DOHH2 (cell line): Measurements from ENCODE around the gene ZFPM1.

ENCODE experiments used
- H3F3A ChIP-seq: fragments of 200-600 bp; sonication (generic), shearing (Covaris generic); 2 replicates; pipeline ENCODE4 v1.6.0; 2016; ENCODE audit warnings: antibody characterized with exemption, mild to moderate bottlenecking; ENCODE audit not compliant: control insufficient read depth, insufficient read depth
- H3K27ac ChIP-seq: fragments of 200-600 bp; sonication (generic); 2 replicates; pipeline ENCODE4 v1.5.1; 2014; ENCODE audit warnings: low read depth, mild to moderate bottlenecking, low read length, moderate library complexity
- H3K27me3 ChIP-seq: fragments of 200-600 bp; sonication (generic); 2 replicates; pipeline ENCODE4 v1.6.1; 2014; ENCODE audit warnings: mild to moderate bottlenecking, low read length, mixed read lengths; ENCODE audit not compliant: control insufficient read depth
- H3K36me3 ChIP-seq: fragments of 200-600 bp; sonication (generic); 2 replicates; pipeline ENCODE4 v1.6.1; 2014; ENCODE audit warnings: mild to moderate bottlenecking, low read length, moderate library complexity, mixed read lengths; ENCODE audit not compliant: control insufficient read depth
- H3K4me1 ChIP-seq: fragments of 200-600 bp; sonication (generic); 2 replicates; pipeline ENCODE4 v1.6.1; 2014; ENCODE audit warnings: mild to moderate bottlenecking, low read length, mixed read lengths; ENCODE audit not compliant: control insufficient read depth
- H3K4me2 ChIP-seq: fragments of 200-600 bp; sonication (generic); 2 replicates; pipeline ENCODE4 v1.6.0; 2014; ENCODE audit warnings: mild to moderate bottlenecking, low read length, moderate library complexity
- H3K4me3 ChIP-seq: fragments of 200-600 bp; sonication (generic); 2 replicates; pipeline ENCODE4 v1.5.1; 2014; ENCODE audit warnings: mild to moderate bottlenecking, low read length, mixed read lengths
- H3K79me2 ChIP-seq: fragments of 200-600 bp; sonication (generic); 2 replicates; pipeline ENCODE4 v1.6.1; 2014; ENCODE audit warnings: mild to moderate bottlenecking, low read length, mixed read lengths; ENCODE audit not compliant: control insufficient read depth
- H3K9me2 ChIP-seq: fragments of 200-600 bp; sonication (generic); replicated peaks from 2 replicates; pipeline ENCODE4 v1.6.1; 2014; ENCODE audit warnings: mild to moderate bottlenecking, low read length, mixed read lengths; ENCODE audit not compliant: control insufficient read depth
- H3K9me3 ChIP-seq: fragments of 200-600 bp; sonication (generic); 2 replicates; pipeline ENCODE4 v1.6.1; 2014; ENCODE audit warnings: antibody characterized with exemption, low read length, mixed read lengths; ENCODE audit not compliant: control insufficient read depth, insufficient read depth
- H4K20me1 ChIP-seq: fragments of 200-600 bp; sonication (generic); 2 replicates; pipeline ENCODE4 v1.6.0; 2014; ENCODE audit warnings: low read depth, mild to moderate bottlenecking, antibody characterized with exemption, low read length, moderate library complexity; ENCODE audit not compliant: control insufficient read depth, insufficient read depth
- CTCF ChIP-seq: fragments of 200-600 bp; sonication (generic); IDR thresholded peaks from one replicate; pipeline ENCODE4 v1.5.1; 2014; ENCODE audit warnings: antibody characterized with exemption, mild to moderate bottlenecking, low read depth, low read length; ENCODE audit not compliant: poor library complexity, severe bottlenecking
- EZH2phosphoT487 ChIP-seq: fragments of 200-600 bp; sonication (generic); IDR thresholded peaks from 2 replicates; pipeline ENCODE4 v1.6.1; 2017; ENCODE audit warnings: borderline replicate concordance, mild to moderate bottlenecking, antibody characterized with exemption, low read length, moderate library complexity, mixed read lengths

ZFPM1 gene

DNA sequence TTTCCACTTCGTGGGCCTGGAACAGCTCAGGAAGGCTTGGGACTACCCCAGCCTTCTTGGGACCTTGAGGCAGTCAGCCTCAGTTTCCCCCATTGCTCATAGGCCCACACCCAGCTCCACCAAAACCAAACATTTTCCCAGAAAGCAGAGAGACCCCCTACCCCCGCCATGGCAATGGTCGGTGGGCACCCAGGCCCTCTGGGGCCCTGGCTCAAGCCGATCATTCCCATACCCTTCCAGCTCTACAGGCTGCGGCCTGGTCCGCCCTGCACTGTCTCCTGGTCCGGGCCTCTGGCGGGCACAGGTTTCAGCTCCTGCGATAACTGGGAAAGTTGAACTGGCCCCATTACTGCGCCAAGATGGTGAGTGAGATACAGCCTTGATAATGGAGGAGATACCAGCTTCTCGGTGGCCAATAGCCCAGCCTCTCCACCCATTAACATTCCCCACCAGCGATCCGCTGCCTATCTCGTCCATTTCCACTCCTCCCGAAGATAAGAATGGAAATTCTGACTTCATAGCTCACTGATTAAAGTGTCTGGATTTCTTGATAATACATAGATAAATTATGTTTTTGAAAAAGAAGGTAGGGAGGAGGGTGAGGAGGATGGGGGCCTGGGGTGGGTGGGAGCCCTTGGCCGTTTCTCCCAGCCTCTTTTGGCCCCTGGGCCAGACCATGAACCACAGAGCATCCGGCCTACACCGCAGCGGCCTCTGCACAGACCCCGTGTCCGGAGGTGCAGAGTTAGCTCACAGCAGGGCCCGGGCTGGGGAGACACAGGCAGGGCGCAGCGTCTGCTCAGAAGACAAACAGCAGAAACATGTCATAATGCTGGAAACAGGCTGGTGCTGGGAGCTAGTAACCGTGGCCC, 11.6 kb downstream of the ZFPM1 start:
- H3K36me3 ChIP-seq, result no peaks in the 10 kb centered on the region
- TF ChIP-seq CTCF, result no peak
- TF ChIP-seq EZH2phosphoT487, result no peak
- no peaks in the 10 kb centered on the region for H3K9me3 ChIP-seq
- H3K4me3 ChIP-seq, result no peak overlapping the region
- H3K4me1 ChIP-seq, result no peaks in the 10 kb centered on the region; the same call in 1 of the 2 replicates
- no peaks in the 10 kb centered on the region for H3K9me2 ChIP-seq
- no peaks in the 10 kb centered on the region for H3K27me3 ChIP-seq
- no peak overlapping the region for H3K27ac ChIP-seq
- no peaks in the 10 kb centered on the region for H3K79me2 ChIP-seq
- H4K20me1 ChIP-seq, result no peaks in the 10 kb centered on the region
- H3F3A ChIP-seq, result no peaks in the 10 kb centered on the region
- no peak overlapping the region for H3K4me2 ChIP-seq

DNA sequence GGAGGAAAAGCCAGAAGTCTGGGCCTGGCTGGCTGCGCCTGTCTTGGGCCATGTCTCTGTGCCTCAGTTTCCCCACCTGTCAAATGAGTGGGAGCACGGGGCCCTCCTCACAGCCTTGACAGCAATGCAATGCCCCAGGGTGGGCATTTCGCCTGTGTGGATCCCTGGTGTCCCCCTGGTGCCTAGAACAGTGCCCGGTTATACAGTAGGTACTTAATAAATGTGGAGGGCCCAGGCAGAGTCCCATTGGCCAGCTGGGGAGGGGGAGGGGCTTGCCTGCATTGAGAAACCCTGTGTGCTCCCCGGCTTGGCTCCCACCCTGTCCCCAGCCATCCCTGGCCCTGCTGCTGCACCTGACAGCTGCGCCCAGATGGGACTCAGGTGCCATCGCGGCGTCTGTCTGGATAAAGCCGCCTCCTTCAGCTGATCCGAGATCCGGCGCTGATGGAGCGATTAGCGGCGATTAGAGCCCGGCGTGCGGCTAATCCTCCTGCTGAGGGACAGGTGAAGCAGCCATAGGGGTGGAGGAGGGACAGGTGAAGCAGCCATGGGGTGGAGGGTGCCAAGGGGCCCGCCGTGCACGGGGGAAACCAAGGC, 12.4 kb downstream of the ZFPM1 start:
- H3F3A ChIP-seq, result no peaks in the 10 kb centered on the region
- TF ChIP-seq EZH2phosphoT487 (no peak), CTCF (no peak)
- no peaks in the 10 kb centered on the region for H3K9me3 ChIP-seq
- H3K79me2 ChIP-seq, result no peaks in the 10 kb centered on the region
- no peaks in the 10 kb centered on the region for H3K9me2 ChIP-seq
- H3K36me3 ChIP-seq, result no peaks in the 10 kb centered on the region
- no peak overlapping the region for H3K4me2 ChIP-seq
- no peak overlapping the region for H3K4me3 ChIP-seq
- no peaks in the 10 kb centered on the region for H3K27me3 ChIP-seq
- no peak overlapping the region for H3K27ac ChIP-seq
- no peaks in the 10 kb centered on the region for H4K20me1 ChIP-seq
- no peaks in the 10 kb centered on the region; the same call in 1 of the 2 replicates for H3K4me1 ChIP-seq

DNA sequence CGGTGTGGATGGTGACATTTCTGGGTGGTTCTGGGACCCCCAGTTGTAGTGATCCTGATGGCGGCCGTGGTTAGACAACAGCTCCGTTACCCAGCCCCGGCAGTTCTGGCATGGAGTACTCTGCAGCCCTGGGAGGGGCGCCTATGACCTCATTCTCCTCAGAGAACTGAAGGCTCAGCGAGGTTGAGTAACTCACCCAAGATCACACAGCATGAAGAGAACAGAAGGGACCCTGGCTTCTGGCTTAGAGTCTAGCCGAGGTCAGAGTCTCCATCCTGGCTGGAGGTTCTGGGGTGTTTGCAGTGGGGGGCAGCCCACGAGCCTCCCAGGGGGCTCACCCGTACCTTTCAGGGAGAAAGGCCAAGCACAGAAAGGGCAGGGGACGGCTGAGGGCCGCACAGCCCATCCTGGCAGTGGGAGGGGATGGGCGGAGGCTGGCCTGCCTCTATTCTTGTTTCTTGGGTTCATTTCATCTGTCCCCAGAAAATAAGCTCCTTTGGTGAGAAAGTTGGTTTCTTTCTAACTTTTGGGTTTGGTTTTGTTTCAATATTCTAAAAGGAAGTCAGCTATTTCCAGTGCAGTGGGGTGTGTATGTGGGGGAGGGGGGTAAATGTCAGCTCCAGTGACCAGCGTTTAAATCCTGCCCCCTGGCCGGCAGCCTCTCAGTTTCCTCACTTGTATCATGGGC, 13.2 kb downstream of the ZFPM1 start:
- H3K27ac ChIP-seq, result no peak overlapping the region
- TF ChIP-seq CTCF (no peak), EZH2phosphoT487 (no peak)
- H3K4me1 ChIP-seq, result no peaks in the 10 kb centered on the region; the same call in 1 of the 2 replicates
- no peaks in the 10 kb centered on the region for H3K9me3 ChIP-seq
- no peaks in the 10 kb centered on the region for H4K20me1 ChIP-seq
- H3F3A ChIP-seq, result no peaks in the 10 kb centered on the region
- H3K36me3 ChIP-seq, result no peaks in the 10 kb centered on the region
- H3K4me3 ChIP-seq, result no peak overlapping the region
- H3K9me2 ChIP-seq, result no peaks in the 10 kb centered on the region
- no peaks in the 10 kb centered on the region for H3K27me3 ChIP-seq
- H3K79me2 ChIP-seq, result no peaks in the 10 kb centered on the region
- no peak overlapping the region for H3K4me2 ChIP-seq
